Coronary artery (tissue), 2 donors: ENCODE results near the gene ISCU.

Source experiments
- DNase-seq: peaks from one replicate; pipeline ENCODE4 v3.0.0-alpha.2; 2017; ENCODE audit warnings: low spot score
- H3K27ac ChIP-seq, 2 donors: fragments of 200-600 bp; sonication (generic); one replicate each; pipeline ENCODE4 v1.5.1; 2016 to 2019
- H3K4me3 ChIP-seq: fragments of 200-600 bp; sonication (generic); 2 replicates; pipeline ENCODE4 v1.5.1; 2016; ENCODE audit warnings: mild to moderate bottlenecking, moderate library complexity
- CTCF ChIP-seq: fragments of 200-600 bp; sonication (generic); IDR thresholded peaks from one replicate; pipeline ENCODE4 v1.5.1; 2019; ENCODE audit warnings: antibody characterized with exemption

ISCU gene

GRCh38 chr12:108611884-108612415 lies 49.6 kb downstream of the ISCU start:
- TF ChIP-seq CTCF: no peak
- no peak overlapping the region for H3K27ac ChIP-seq
- H3K4me3 ChIP-seq: no peak overlapping the region
- DNase-seq: no peak

DNA sequence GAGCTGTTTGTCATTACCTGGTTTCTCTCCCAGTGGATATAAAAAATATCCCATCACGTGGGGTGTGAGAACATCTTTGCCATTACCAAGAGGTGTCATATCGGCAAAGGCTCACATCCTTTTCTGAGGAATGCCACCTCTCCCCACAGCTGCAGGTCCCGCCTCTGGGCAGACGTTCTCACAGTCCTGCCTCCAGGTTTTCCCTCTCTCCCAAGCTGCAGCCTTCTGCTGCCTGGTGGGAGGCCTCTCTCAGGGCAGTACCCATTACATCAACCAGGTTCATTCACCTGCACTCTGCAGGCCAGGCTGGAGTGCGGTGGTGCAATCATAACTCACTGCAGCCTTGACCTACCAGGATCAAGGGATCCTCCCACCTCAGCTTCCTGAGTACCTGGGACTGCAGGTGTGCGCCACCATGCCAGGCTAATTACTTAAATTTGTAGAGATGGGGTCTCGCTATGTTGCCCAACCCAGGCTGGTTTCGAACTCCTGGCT lies 50.4 kb downstream of the ISCU start:
- H3K27ac ChIP-seq: no peak overlapping the region
- no peak for TF ChIP-seq CTCF
- H3K4me3 ChIP-seq: no peak overlapping the region
- no peak for DNase-seq

DNA sequence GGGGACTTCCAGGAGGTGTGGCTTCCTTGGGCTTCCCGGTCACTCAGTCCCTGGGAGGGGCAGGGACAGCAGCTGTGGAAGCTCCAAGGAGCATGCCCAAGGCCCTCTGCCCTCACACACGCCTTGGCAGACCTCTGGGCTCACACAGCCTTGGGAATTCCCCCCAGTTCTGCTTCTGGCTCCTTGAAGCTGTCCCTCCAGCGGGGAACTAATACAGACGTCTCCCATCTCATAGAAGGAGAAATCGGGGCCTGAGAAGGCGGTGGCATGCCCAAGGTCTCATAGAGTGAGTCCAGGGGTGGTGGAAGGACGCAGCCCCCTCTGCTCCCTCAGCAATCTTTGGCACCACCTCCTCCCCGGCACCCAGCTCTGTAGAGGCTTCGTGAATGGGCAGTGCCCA lies 51.2 kb downstream of the ISCU start:
- no peak for DNase-seq
- TF ChIP-seq CTCF: no peak
- Histone ChIP-seq H3K27ac (no peak overlapping the region), H3K4me3 (no peak overlapping the region)

DNA sequence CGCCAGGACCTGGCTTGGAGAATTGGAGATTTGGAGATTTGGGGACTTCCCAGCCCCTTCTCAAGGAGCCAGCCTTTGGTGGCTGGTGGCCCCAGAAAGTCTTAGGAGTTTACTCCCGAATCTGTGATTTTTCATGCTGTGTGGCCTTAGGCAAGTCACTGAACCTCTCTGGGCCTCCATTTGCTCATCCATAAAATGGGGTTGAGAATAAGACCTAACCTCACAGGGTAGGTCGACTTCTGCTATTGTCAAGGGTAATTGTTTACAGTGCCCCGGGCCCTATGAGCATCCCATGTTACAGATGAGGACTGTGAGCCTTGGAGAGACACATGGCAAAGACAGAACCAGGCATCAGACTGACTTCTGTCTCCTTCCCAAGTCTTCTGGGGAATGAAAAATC lies 51.6 kb downstream of the ISCU start:
- Histone ChIP-seq H3K4me3 (no peak overlapping the region), H3K27ac (no peak overlapping the region)
- DNase-seq: no peak
- TF ChIP-seq CTCF: no peak

- Histone ChIP-seq H3K4me3 (no peak overlapping the region), H3K27ac (no peak overlapping the region)
- DNase-seq: no peak
- TF ChIP-seq CTCF: no peak
Measured at GRCh38 chr12:108614639-108615038, 52.2 kb downstream of the ISCU start.

DNA sequence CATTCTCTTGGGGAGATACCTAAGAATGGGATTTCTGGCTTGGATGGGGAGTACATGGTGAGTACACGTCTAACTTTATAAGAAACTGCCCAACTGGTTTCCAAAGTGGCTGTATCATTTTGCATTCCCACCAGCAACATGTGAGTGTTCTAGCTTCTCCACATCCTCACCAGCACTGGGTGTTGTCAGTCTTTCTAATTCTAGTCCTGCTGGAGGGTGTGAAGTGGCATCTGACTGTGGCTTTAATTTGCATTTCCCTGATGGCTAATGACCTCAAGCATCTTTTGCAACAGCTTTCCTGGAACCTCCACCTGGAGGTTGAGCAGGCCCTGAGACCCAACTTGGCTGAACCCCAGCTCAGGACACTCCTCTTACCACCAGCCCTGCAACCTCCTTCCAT lies 53.5 kb downstream of the ISCU start:
- Histone ChIP-seq H3K4me3 (no peak overlapping the region), H3K27ac (no peak overlapping the region)
- DNase-seq: no peak
- no peak for TF ChIP-seq CTCF

- Histone ChIP-seq H3K27ac (peak overlapping the region in 1 of 2 donors; percentile 42), H3K4me3 (no peak overlapping the region)
- no peak for DNase-seq
- TF ChIP-seq CTCF: no peak
Measured at GRCh38 chr12:108616359-108616758, 54.0 kb downstream of the ISCU start.
